MM.1S (cell line): ENCODE measurements around the gene DHCR7.

Experiments
- CTCF ChIP-seq: fragments of 300-600 bp; sonication (generic); IDR thresholded peaks from 2 replicates; pipeline ENCODE4 v1.5.1; 2016; ENCODE audit warnings: antibody characterized with exemption, low read length, mixed read lengths
- EZH2 ChIP-seq: fragments of 300-600 bp; sonication (generic); optimal IDR thresholded peaks from 2 replicates; pipeline ENCODE3; 2017; ENCODE audit warnings: low read depth, mild to moderate bottlenecking, antibody characterized with exemption, low read length, mixed read lengths

- no peak for TF ChIP-seq CTCF
- no peak for TF ChIP-seq EZH2
Measured at GRCh38 chr11:71484248-71485062, 36.3 kb upstream of the DHCR7 start.
